MM.1S (cell line): ENCODE measurements around the gene RYR2.

ENCODE experiments used
- CTCF ChIP-seq: fragments of 300-600 bp; sonication (generic); IDR thresholded peaks from 2 replicates; pipeline ENCODE4 v1.5.1; 2016; ENCODE audit warnings: antibody characterized with exemption, low read length, mixed read lengths
- EZH2 ChIP-seq: fragments of 300-600 bp; sonication (generic); optimal IDR thresholded peaks from 2 replicates; pipeline ENCODE3; 2017; ENCODE audit warnings: low read depth, mild to moderate bottlenecking, antibody characterized with exemption, low read length, mixed read lengths

- TF ChIP-seq EZH2, result no peak
- no peak for TF ChIP-seq CTCF
Observed at GRCh38 chr1:237293804-237294203, 251.8 kb downstream of the RYR2 start.
